ENCODE results near the gene AAGAB. TPM values are rescaled to one million over a fixed set of nuclear protein-coding genes. Genes with fewer than 3 reads are reported as not detected.

AAGAB gene
- total RNA-seq, 4 donors from 2014 or later, result 39.7 to 343 (median 54.1) TPM

DNA sequence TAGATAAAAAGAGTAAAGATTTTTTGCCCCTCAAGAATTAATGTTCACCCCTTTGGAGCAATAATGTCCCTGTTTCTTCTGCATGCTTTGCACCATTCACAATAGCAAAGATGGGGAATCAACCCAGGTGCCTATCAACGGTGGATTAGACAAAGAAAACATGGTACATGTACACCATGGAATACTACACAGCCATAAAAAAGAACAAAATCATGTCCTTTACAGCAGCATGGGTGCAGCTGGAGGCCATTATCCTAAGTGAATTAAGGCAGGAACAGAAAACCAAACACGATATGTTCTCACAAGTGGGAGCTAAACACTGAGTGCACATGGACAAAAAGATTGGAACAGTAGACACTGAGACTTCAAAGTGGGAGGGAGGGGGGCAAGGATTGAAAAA lies 35.2 kb downstream of the AAGAB start:
- no peak overlapping the region for H3K4me3 ChIP-seq
- no peak for TF ChIP-seq POLR2AphosphoS5 (IDR thresholded peaks at IDR 0.05)
- TF ChIP-seq EP300 (IDR thresholded peaks at IDR 0.05; ENCODE audit: low read depth), result no peak
- TF ChIP-seq POLR2A (IDR thresholded peaks at IDR 0.05), result no peak
- no peak for TF ChIP-seq CTCF (IDR thresholded peaks at IDR 0.05)
- H3K27me3 ChIP-seq, result no peaks in the 10 kb centered on the region
- H3K4me1 ChIP-seq, result peaks cover 0 to 13% (median 0%) of the 10 kb centered on the region in 4 donors
- intact Hi-C loops (cut with DNase I; ENCODE audit: low total_unique reads), result no loop called here
- H3K27ac ChIP-seq, result no peak overlapping the region
- no peaks in the 10 kb centered on the region for H3K9me3 ChIP-seq
- DNase-seq, result no peak
- H3K36me3 ChIP-seq, result no peaks in the 10 kb centered on the region
- WGBS, 2 donors (ENCODE audit: low coverage in 1 of 2), result 94 to 99% methylated on average over 2 of the region's 2 CpGs
- in situ Hi-C loops (cut with MboI; ENCODE audit: low pct_ligation_motif_present in 1 of 4, low pct_unique_long_range_greater_than_20kb in 1 of 4, low sequenced_read_pairs in 3 of 4), result no loop called here

DNA sequence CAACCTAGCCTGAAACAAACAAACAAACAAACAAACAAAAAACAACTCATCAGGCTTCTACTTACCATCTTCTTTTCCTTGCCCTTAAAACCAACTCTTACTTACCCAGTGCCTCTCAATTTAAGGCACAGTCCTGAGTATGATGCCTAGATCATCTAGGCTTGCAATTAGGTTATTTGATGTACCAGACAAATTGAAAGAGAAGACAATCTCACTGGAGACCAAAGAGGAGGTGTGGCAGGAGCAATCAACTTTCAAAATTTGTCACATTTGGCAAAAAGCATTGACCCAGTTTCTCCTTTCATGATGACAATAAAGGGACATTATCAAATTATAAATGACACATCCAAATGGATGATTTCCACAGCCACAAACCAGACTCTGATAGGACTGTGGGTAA lies 36.0 kb downstream of the AAGAB start:
- Histone ChIP-seq H3K27me3 (no peaks in the 10 kb centered on the region), H3K4me3 (no peak overlapping the region), H3K4me1 (peaks cover 0 to 5% (median 0%) of the 10 kb centered on the region in 4 donors), H3K9me3 (no peaks in the 10 kb centered on the region), H3K27ac (no peak overlapping the region), H3K36me3 (no peaks in the 10 kb centered on the region)
- TF ChIP-seq CTCF (IDR thresholded peaks at IDR 0.05) (no peak), POLR2A (IDR thresholded peaks at IDR 0.05) (no peak), EP300 (IDR thresholded peaks at IDR 0.05; ENCODE audit: low read depth) (no peak), POLR2AphosphoS5 (IDR thresholded peaks at IDR 0.05) (no peak)
- DNase-seq, result no peak
- in situ Hi-C loops (cut with MboI; ENCODE audit: low pct_ligation_motif_present in 1 of 4, low pct_unique_long_range_greater_than_20kb in 1 of 4, low sequenced_read_pairs in 3 of 4), result no loop called here
- intact Hi-C loops (cut with DNase I; ENCODE audit: low total_unique reads), result no loop called here

GRCh38 chr15:67216859-67217258 lies 37.6 kb downstream of the AAGAB start:
- Histone ChIP-seq H3K36me3 (no peaks in the 10 kb centered on the region), H3K9me3 (no peaks in the 10 kb centered on the region), H3K4me3 (no peak overlapping the region), H3K27ac (no peak overlapping the region), H3K27me3 (no peaks in the 10 kb centered on the region), H3K4me1 (no peaks in the 10 kb centered on the region)
- no peak for DNase-seq
- intact Hi-C loops (cut with DNase I; ENCODE audit: low total_unique reads), result no loop called here
- no peak for TF ChIP-seq POLR2AphosphoS5 (IDR thresholded peaks at IDR 0.05)
- no peak for TF ChIP-seq POLR2A (IDR thresholded peaks at IDR 0.05)
- no peak for TF ChIP-seq EP300 (IDR thresholded peaks at IDR 0.05; ENCODE audit: low read depth)
- TF ChIP-seq CTCF (IDR thresholded peaks at IDR 0.05), result no peak
- in situ Hi-C loops (cut with MboI; ENCODE audit: low pct_ligation_motif_present in 1 of 4, low pct_unique_long_range_greater_than_20kb in 1 of 4, low sequenced_read_pairs in 3 of 4), result no loop called here

DNA sequence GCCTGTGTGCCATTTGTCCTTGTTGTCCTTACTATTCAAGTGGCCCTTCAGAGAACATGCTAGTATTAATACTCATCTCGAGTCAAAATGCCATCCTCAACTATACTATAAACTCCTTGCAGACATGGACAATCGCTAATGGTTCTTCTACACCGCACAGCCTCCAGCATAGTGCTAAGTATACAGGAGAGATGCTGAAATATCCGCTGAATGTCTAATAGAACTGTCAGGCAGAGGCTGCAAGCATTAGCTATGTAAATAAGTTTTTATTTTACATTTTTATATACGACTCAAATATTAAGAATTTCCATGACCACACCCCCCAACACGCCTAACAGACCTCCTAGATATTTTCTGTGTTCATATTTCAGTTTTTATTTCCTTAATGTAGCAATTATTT lies 39.4 kb downstream of the AAGAB start:
- no peaks in the 10 kb centered on the region for H3K27me3 ChIP-seq
- no peak for TF ChIP-seq CTCF (IDR thresholded peaks at IDR 0.05)
- TF ChIP-seq EP300 (IDR thresholded peaks at IDR 0.05; ENCODE audit: low read depth), result no peak
- TF ChIP-seq POLR2A (IDR thresholded peaks at IDR 0.05), result no peak
- no peak for TF ChIP-seq POLR2AphosphoS5 (IDR thresholded peaks at IDR 0.05)
- H3K36me3 ChIP-seq, result no peaks in the 10 kb centered on the region
- H3K27ac ChIP-seq, result no peak overlapping the region
- H3K4me3 ChIP-seq, result no peak overlapping the region
- DNase-seq, result no peak
- WGBS, 2 donors (ENCODE audit: low coverage in 1 of 2), result 90 to 93% methylated on average over 3 to 6 of the region's 6 CpGs
- no peaks in the 10 kb centered on the region for H3K9me3 ChIP-seq
- intact Hi-C loops (cut with DNase I; ENCODE audit: low total_unique reads), result no loop called here
- in situ Hi-C loops (cut with MboI; ENCODE audit: low pct_ligation_motif_present in 1 of 4, low pct_unique_long_range_greater_than_20kb in 1 of 4, low sequenced_read_pairs in 3 of 4), result no loop called here
- H3K4me1 ChIP-seq, result no peaks in the 10 kb centered on the region
